ENCODE measurements around the gene RUNX3.
"Not testable (repeated sequence)": the region's sequence is repeated elsewhere in the genome, so short reads cannot be mapped to it uniquely, and the experiment has no call there.

Gene RUNX3

DNA sequence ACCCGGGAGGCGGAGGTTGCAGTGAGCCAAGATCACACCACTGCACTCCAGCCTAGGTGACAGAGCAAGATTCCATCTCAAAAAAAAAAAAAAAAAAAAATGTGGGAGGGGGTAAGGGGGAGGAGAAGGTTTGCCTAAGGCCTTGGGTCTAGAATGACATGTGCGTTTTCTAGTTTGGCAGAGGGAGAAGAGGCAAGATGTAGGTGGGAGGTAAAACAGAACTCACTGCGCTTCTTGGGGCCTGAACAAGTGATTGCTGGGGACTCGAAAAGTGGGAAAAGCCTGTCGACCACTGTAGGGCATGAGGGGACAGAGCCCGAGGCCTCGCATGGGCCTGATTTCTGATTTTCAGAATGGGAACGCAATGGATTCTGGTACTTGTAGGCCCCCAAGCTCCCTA lies 19.9 kb downstream of the RUNX3 start:
- TF ChIP-seq, protein P1, sequence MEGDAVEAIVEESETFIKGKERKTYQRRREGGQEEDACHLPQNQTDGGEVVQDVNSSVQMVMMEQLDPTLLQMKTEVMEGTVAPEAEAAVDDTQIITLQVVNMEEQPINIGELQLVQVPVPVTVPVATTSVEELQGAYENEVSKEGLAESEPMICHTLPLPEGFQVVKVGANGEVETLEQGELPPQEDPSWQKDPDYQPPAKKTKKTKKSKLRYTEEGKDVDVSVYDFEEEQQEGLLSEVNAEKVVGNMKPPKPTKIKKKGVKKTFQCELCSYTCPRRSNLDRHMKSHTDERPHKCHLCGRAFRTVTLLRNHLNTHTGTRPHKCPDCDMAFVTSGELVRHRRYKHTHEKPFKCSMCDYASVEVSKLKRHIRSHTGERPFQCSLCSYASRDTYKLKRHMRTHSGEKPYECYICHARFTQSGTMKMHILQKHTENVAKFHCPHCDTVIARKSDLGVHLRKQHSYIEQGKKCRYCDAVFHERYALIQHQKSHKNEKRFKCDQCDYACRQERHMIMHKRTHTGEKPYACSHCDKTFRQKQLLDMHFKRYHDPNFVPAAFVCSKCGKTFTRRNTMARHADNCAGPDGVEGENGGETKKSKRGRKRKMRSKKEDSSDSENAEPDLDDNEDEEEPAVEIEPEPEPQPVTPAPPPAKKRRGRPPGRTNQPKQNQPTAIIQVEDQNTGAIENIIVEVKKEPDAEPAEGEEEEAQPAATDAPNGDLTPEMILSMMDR (IDR thresholded peaks at IDR 0.05; ENCODE audit: extremely low read depth, missing control alignments), result no peak
- DNase-seq (ENCODE audit: low spot score), result no peak

DNA sequence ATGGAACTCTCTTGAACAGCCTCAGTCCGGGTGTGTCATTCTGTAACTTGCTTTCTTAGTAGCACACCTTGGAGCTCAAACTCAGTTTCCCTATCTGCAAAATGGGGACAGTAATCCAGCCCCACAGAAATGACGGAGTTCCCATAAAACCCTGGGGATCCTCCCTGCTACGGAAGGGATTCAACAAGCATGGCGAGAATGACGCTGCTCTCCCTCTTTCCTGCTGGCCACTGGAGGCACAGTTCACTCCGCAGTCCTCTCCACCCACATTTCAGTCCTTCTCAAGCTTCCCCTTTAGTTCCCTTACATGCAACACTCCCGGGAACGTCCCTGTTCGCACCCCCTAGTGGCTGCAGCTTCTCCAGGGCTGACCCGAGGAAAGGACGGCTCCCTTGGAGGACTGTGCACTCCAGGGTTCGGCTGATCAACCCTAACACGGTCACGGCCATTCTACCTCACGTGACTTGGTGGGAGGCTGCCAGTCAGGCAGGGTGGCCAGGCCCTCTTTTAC lies 20.6 kb downstream of the RUNX3 start:
- DNase-seq (ENCODE audit: low spot score), result no peak
- TF ChIP-seq, protein P1 (IDR thresholded peaks at IDR 0.05; ENCODE audit: extremely low read depth, missing control alignments), result peak; percentile 13

DNA sequence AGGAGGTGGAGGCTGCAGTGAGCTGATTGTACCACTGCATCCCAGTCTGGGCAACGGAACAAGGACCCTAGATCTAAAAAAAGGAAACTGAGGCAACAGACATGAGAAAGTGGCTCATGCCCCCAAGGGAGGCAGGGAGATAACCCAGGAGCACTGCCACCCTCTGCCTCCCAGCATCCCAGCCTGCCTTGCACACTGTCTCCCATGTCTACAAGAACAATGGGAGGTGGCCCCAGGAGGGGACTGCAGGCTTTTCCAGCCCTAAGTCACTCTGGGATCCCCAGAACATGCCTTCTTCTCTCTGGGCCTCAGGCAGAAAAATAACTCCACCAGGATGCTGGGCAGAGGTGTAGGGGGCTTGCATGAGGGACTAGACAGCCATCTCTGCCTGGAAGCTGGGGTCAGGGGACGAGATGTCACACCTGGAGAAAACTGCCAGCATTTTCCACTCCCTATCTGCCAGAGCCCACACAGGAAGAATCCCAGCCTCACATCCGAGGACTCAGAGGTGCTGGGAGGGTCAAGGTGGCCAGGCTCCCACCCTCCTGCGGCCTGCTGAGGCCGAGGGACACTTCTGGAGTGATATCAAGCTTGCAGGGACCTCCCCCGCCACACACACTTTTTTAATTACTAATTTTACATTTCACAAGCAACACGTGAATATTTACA lies 21.4 kb downstream of the RUNX3 start:
- TF ChIP-seq, protein P1 (IDR thresholded peaks at IDR 0.05; ENCODE audit: extremely low read depth, missing control alignments), result no peak
- no peak for DNase-seq (ENCODE audit: low spot score)

DNA sequence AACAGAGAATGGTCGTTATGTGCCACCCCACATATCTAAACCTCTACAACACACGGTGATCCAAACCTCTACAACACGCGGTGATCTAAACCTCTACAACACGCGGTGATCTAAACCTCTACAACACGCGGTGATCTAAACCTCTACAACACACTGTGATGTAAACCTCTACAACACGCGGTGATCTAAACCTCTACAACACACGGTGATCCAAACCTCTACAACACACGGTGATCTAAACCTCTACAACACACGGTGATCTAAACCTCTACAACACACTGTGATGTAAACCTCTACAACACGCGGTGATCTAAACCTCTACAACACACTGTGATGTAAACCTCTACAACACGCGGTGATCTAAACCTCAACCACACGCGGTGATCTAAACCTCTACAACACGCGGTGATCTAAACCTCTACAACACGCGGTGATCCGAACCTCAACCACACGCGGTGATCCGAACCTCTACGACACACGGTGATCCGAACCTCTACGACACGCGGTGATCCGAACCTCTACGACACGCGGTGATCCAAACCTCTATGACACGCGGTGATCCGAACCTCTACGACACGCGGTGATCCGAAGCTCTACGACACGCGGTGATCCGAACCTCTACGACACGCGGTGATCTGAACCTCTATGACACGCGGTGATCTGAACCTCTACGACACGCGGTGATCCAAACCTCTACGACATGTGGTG lies 22.3 kb downstream of the RUNX3 start:
- not testable (repeated sequence) for DNase-seq (ENCODE audit: low spot score)

DNA sequence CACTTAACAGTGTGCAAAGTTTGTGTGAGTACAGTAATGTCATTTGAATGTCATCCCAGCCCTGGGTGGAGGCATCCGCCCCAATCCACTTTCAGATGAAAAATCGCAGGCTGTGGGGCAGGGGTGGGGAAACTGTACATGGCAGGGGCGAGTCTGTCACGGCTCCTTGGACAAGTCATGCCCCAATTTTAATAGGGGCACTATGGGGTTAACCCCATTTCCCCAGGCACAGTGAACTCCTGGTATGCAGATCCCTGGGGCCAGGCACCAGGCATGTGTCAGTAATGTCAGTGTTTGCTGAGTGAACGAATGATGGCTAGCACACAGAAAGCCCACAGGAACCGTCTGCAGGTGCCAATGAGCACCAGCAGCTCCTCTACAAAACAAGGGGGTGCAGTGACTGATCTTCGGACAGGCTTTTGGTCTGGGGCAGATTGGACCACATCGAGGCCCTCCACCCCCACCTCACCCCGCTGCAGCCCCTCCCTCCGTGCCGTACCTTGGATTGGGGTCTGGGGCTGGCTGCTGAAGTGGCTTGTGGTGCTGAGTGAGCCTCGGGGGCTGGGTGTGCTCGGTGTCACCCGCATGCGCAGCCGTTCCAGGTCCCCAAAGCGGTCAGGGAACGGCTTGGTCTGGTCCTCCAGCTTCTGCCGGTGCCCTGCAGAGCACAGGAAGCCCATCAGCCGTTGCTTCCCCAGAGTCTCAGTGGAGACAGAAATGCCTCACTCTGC lies 23.2 kb downstream of the RUNX3 start:
- no peak for DNase-seq (ENCODE audit: low spot score)
- TF ChIP-seq, protein P1 (IDR thresholded peaks at IDR 0.05; ENCODE audit: extremely low read depth, missing control alignments), result no peak

DNA sequence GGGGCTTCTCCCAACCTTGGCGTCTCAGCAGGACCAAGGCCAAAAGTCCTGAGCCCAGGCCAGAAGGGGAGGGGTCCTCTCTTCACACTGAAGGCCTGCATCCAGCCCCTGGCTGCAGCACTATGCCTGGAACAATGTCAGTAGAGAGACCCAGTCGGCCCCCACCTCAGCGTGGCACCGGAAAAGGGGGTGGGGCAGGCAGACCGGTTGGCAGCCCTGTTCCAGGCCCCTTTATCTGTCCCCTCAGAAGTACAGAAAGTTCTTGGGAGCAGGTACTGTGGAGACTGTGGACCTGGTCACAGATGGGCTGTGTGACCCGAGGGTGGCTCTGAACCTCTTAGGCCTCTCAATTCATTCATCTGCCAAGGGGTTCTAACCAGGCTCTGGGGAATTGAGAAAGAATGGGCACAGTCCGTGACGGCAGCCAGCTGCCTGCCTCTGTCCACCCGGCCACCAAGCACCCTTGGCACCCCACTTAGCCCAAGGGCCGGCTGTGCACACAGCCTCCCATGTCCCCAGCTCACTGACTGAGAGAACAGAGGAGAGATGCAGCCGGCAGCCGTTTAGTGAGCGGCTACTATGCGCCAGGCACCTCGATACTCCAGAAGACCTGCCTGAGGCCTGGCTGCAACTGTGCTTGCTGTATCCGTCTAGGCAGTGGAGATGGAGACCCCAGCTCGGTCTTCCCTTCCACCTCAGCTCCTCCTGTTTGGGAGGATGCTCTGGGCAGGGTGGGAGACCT lies 23.9 kb downstream of the RUNX3 start:
- TF ChIP-seq, protein P1 (IDR thresholded peaks at IDR 0.05; ENCODE audit: extremely low read depth, missing control alignments), result no peak
- no peak for DNase-seq (ENCODE audit: low spot score)

DNA sequence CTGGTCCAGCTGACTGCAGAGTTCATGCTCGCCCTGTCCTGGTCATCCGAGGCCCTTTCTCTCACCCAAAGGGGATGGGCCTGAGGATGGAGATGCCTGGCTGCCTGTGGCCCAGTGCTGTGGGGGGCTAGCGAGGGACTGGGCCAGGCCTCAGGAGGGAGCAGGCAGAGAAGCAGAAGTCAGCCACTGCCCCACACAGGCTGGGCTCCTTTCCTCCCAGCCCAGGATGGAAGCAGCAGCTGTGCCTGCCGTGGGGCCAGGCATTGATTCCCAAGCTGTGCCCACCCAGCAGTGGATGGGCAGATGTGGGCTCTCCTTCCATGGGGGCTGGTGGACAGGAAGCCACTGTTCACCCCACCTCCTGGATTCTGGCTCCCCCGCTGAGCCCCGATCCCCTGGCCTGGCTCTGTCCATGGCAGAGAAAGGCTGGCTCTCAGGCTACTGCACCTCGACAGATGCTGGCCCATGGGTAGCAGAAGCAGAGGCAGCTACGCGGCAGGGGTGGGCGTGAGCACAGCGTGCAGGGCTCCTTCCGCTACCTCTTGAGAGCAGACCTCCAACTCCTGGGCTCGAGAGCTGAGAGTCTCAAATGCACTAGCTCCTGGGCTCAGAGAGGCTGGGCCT lies 24.6 kb downstream of the RUNX3 start:
- no peak for DNase-seq (ENCODE audit: low spot score)
- TF ChIP-seq, protein P1 (IDR thresholded peaks at IDR 0.05; ENCODE audit: extremely low read depth, missing control alignments), result no peak
